Esophagus squamous epithelium (tissue), 4 donors: Measurements from ENCODE around the gene TUBA1B.

ENCODE experiments used
- POLR2A ChIP-seq, 4 donors: fragments of 450-650 bp; IDR thresholded peaks; one replicate each; pipeline ENCODE4 v1.6.1; 2017; ENCODE audit warnings: antibody characterized with exemption in 4 of 4, mild to moderate bottlenecking in 4 of 4, moderate library complexity in 3 of 4
- TF ChIP-seq, protein P1 (sequence below), 6 experiments: fragments of 450-650 bp in 4 of 6; fragments of 200-600 bp in 2 of 6; sonication (generic) in 2 of 6; IDR thresholded peaks; one replicate each; pipeline ENCODE4 v1.5.1; 2016 to 2019; ENCODE audit warnings: antibody characterized with exemption in 6 of 6, mild to moderate bottlenecking in 4 of 6, moderate library complexity in 4 of 6

GRCh38 chr12:49111206-49111605 is 20.0 kb downstream of the TUBA1B start:
- TF ChIP-seq, protein P1, sequence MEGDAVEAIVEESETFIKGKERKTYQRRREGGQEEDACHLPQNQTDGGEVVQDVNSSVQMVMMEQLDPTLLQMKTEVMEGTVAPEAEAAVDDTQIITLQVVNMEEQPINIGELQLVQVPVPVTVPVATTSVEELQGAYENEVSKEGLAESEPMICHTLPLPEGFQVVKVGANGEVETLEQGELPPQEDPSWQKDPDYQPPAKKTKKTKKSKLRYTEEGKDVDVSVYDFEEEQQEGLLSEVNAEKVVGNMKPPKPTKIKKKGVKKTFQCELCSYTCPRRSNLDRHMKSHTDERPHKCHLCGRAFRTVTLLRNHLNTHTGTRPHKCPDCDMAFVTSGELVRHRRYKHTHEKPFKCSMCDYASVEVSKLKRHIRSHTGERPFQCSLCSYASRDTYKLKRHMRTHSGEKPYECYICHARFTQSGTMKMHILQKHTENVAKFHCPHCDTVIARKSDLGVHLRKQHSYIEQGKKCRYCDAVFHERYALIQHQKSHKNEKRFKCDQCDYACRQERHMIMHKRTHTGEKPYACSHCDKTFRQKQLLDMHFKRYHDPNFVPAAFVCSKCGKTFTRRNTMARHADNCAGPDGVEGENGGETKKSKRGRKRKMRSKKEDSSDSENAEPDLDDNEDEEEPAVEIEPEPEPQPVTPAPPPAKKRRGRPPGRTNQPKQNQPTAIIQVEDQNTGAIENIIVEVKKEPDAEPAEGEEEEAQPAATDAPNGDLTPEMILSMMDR (IDR thresholded peaks at IDR 0.05), result no peak
- no peak for TF ChIP-seq POLR2A (IDR thresholded peaks at IDR 0.05)
